HL-60 (cell line): Measurements from ENCODE around the gene RIN2.

ENCODE experiments used
- DNase-seq, 2 experiments: peaks; one replicate each; pipeline ENCODE4 v3.0.0-alpha.2; 2010 to 2020; ENCODE audit warnings: low read depth in 1 of 2, low spot score in 1 of 2
- H3K27ac ChIP-seq: fragments of 250-450 bp; sonication (Bioruptor Pico); replicated peaks from 2 replicates; pipeline ENCODE4 v1.5.1; 2020; ENCODE audit warnings: mild to moderate bottlenecking, moderate library complexity
- H3K27me3 ChIP-seq: fragments of 250-450 bp; sonication (Bioruptor Pico); 2 replicates; pipeline ENCODE4 v1.5.1; 2021; ENCODE audit warnings: mild to moderate bottlenecking, moderate library complexity; ENCODE audit not compliant: insufficient read depth, poor library complexity, severe bottlenecking
- H3K4me3 ChIP-seq: replicated peaks from 2 replicates; pipeline ENCODE4 v1.5.1; 2011; ENCODE audit warnings: mild to moderate bottlenecking, control low read depth, low read length; ENCODE audit not compliant: insufficient read depth
- GABPA ChIP-seq: IDR thresholded peaks from 2 replicates; pipeline ENCODE4 v1.6.1; 2012; ENCODE audit warnings: low read depth
- POLR2AphosphoS5 ChIP-seq: IDR thresholded peaks from 2 replicates; pipeline ENCODE4 v1.6.1; 2012; ENCODE audit warnings: low read depth
- SPI1 ChIP-seq: IDR thresholded peaks from 2 replicates; pipeline ENCODE4 v1.6.1; 2012; ENCODE audit warnings: low read depth, mild to moderate bottlenecking, borderline replicate concordance
- TF ChIP-seq, protein P1 (sequence below): IDR thresholded peaks from 2 replicates; pipeline ENCODE4 v1.6.1; 2012; ENCODE audit warnings: low read depth; ENCODE audit not compliant: insufficient replicate concordance
- TF ChIP-seq, protein P2 (sequence below): IDR thresholded peaks from one replicate; pipeline ENCODE4 v1.5.1; 2011; ENCODE audit warnings: low read length, control low read depth, inconsistent platforms; ENCODE audit not compliant: insufficient read depth

RIN2 gene

DNA sequence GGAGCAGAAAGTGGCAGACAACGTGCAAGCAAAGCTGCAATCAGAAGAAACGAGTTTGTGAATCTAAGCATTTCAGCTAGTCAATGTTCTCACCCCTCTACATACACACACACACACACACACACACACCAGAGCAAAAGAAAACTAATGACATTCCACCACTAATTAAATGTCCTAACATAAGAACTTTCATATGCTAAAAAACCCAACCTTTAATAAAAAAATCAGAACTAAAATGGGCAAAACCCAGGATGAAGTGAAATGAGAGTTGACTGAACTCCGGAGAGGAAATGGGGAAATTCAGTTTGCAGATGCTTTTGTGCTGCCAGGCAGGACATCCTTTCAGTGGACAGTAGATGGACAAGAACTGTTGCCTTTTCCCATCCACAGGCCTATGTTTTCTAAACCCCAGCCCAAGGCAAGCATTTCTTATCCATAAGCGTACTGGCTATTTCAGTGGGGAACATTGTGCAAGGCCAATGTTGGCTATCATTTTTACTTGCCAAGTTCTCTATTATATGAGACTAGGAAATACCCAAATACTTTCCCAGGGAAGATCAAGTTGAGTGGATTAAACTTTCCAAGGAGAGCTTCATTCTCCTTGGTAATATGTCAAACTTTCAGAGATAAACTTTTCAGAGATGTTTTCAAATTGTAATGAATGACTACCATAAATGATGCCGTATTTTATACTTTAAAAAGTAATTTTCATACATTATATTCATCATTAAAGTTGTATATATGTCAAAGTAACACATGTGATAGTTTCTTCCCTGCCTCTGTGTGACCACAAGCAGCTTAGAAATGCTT lies 27.3 kb downstream of the RIN2 start:
- no peak overlapping the region for H3K4me3 ChIP-seq
- DNase-seq = no peak
- H3K27ac ChIP-seq = no peak overlapping the region
- no peaks in the 10 kb centered on the region for H3K27me3 ChIP-seq
- TF ChIP-seq POLR2AphosphoS5 = no peak
- no peak for TF ChIP-seq GABPA
- TF ChIP-seq, protein P1, sequence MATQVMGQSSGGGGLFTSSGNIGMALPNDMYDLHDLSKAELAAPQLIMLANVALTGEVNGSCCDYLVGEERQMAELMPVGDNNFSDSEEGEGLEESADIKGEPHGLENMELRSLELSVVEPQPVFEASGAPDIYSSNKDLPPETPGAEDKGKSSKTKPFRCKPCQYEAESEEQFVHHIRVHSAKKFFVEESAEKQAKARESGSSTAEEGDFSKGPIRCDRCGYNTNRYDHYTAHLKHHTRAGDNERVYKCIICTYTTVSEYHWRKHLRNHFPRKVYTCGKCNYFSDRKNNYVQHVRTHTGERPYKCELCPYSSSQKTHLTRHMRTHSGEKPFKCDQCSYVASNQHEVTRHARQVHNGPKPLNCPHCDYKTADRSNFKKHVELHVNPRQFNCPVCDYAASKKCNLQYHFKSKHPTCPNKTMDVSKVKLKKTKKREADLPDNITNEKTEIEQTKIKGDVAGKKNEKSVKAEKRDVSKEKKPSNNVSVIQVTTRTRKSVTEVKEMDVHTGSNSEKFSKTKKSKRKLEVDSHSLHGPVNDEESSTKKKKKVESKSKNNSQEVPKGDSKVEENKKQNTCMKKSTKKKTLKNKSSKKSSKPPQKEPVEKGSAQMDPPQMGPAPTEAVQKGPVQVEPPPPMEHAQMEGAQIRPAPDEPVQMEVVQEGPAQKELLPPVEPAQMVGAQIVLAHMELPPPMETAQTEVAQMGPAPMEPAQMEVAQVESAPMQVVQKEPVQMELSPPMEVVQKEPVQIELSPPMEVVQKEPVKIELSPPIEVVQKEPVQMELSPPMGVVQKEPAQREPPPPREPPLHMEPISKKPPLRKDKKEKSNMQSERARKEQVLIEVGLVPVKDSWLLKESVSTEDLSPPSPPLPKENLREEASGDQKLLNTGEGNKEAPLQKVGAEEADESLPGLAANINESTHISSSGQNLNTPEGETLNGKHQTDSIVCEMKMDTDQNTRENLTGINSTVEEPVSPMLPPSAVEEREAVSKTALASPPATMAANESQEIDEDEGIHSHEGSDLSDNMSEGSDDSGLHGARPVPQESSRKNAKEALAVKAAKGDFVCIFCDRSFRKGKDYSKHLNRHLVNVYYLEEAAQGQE = no peak
- TF ChIP-seq, protein P2, sequence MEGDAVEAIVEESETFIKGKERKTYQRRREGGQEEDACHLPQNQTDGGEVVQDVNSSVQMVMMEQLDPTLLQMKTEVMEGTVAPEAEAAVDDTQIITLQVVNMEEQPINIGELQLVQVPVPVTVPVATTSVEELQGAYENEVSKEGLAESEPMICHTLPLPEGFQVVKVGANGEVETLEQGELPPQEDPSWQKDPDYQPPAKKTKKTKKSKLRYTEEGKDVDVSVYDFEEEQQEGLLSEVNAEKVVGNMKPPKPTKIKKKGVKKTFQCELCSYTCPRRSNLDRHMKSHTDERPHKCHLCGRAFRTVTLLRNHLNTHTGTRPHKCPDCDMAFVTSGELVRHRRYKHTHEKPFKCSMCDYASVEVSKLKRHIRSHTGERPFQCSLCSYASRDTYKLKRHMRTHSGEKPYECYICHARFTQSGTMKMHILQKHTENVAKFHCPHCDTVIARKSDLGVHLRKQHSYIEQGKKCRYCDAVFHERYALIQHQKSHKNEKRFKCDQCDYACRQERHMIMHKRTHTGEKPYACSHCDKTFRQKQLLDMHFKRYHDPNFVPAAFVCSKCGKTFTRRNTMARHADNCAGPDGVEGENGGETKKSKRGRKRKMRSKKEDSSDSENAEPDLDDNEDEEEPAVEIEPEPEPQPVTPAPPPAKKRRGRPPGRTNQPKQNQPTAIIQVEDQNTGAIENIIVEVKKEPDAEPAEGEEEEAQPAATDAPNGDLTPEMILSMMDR = no peak
- no peak for TF ChIP-seq SPI1

GRCh38 chr20:19785983-19786285 lies 27.9 kb downstream of the RIN2 start:
- TF ChIP-seq, protein P2 = no peak
- TF ChIP-seq, protein P1 = no peak
- no peak for TF ChIP-seq POLR2AphosphoS5
- no peak for TF ChIP-seq GABPA
- TF ChIP-seq SPI1 = no peak
- Histone ChIP-seq H3K27me3 (no peaks in the 10 kb centered on the region), H3K4me3 (no peak overlapping the region), H3K27ac (no peak overlapping the region)
- DNase-seq = no peak

- TF ChIP-seq, protein P2 = no peak
- TF ChIP-seq SPI1 (no peak), POLR2AphosphoS5 (no peak), GABPA (no peak)
- TF ChIP-seq, protein P1 = no peak
- Histone ChIP-seq H3K27ac (no peak overlapping the region), H3K27me3 (no peaks in the 10 kb centered on the region), H3K4me3 (no peak overlapping the region)
- DNase-seq = peak; percentile 5 to 35
These were observed 28.3 kb downstream of the RIN2 start for GRCh38 chr20:19786311-19786710.
